ENCODE data around the gene ABHD8. TPM values are rescaled to one million over a fixed set of nuclear protein-coding genes. Genes with fewer than 3 reads are reported as not detected.

ABHD8 gene
- total and polyA plus RNA-seq, 2 of the 13 experiments (the other 11 are each of a cell fraction or from before 2014, with no cell fraction given), result 6.3 to 7.2 TPM

DNA sequence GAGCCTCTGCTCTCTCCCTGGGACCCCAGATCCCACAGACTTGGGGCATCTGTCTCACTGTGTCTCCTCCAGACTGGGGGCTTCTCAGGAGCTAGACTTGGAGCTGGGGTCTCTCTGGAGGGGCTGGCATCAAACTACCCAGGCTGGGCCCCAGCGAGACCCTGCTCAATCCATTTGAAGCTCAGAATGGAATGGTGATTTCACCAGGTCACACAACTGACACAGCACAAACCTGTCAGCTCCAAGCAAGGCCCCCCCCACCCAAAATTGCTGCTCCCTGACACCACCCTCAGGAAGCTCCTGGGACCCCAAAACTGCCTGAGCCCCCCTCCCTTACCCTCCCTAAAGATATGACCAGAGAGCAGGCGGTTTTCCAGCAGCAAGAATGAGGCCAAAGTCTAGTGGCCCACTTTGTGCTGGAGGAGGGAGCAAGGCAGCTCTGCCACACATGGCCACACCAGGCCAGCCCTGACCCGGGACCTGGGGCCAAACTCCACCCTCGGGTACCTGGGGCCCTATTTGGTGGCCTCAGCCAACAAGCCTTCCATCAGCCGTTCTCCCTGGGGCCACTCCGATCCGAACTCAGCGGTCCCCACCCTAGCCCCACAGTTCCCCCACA lies 59.9 kb downstream of the ABHD8 start (continued):
- no peak for TF ChIP-seq MTF1 (CRISPR knock-in tag; IDR thresholded peaks at IDR 0.05)
- no peak for TF ChIP-seq AGO1 (IDR thresholded peaks at IDR 0.05; ENCODE audit: low read depth, low read length, poor library complexity, severe bottlenecking)
- TF ChIP-seq IKZF1 (IDR thresholded peaks at IDR 0.05), result no peak
- TF ChIP-seq CHD2 (IDR thresholded peaks at IDR 0.05; ENCODE audit: low read depth, low read length), result no peak
- no peak; the same call in 1 of the 2 replicates for TF ChIP-seq NCOR1 (IDR thresholded peaks at IDR 0.05; ENCODE audit: borderline replicate concordance, low read length)
- no peak for TF ChIP-seq ZNF691 (CRISPR knock-in tag; IDR thresholded peaks at IDR 0.05; ENCODE audit: borderline replicate concordance, low read depth)
- no peak; the same call in 1 of the 2 replicates for TF ChIP-seq PATZ1 (CRISPR knock-in tag; IDR thresholded peaks at IDR 0.05)
- no peak for TF ChIP-seq DBP (CRISPR knock-in tag; IDR thresholded peaks at IDR 0.05; ENCODE audit: not compliant biosample characterization)
- no peak; the same call in 1 of the 2 replicates for TF ChIP-seq POLR2AphosphoS5 (IDR thresholded peaks at IDR 0.05; ENCODE audit: low read depth, low read length)
- TF ChIP-seq, protein P1, sequence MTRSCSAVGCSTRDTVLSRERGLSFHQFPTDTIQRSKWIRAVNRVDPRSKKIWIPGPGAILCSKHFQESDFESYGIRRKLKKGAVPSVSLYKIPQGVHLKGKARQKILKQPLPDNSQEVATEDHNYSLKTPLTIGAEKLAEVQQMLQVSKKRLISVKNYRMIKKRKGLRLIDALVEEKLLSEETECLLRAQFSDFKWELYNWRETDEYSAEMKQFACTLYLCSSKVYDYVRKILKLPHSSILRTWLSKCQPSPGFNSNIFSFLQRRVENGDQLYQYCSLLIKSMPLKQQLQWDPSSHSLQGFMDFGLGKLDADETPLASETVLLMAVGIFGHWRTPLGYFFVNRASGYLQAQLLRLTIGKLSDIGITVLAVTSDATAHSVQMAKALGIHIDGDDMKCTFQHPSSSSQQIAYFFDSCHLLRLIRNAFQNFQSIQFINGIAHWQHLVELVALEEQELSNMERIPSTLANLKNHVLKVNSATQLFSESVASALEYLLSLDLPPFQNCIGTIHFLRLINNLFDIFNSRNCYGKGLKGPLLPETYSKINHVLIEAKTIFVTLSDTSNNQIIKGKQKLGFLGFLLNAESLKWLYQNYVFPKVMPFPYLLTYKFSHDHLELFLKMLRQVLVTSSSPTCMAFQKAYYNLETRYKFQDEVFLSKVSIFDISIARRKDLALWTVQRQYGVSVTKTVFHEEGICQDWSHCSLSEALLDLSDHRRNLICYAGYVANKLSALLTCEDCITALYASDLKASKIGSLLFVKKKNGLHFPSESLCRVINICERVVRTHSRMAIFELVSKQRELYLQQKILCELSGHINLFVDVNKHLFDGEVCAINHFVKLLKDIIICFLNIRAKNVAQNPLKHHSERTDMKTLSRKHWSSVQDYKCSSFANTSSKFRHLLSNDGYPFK (CRISPR knock-in tag; IDR thresholded peaks at IDR 0.05; ENCODE audit: borderline replicate concordance), result no peak
- no peak for TF ChIP-seq HCFC1 (IDR thresholded peaks at IDR 0.05; ENCODE audit: low read depth, low read length)
- no peak; the same call in 1 of the 2 replicates for TF ChIP-seq ARNT2 (CRISPR knock-in tag; IDR thresholded peaks at IDR 0.05; ENCODE audit: low read depth)
- TF ChIP-seq, protein P2, sequence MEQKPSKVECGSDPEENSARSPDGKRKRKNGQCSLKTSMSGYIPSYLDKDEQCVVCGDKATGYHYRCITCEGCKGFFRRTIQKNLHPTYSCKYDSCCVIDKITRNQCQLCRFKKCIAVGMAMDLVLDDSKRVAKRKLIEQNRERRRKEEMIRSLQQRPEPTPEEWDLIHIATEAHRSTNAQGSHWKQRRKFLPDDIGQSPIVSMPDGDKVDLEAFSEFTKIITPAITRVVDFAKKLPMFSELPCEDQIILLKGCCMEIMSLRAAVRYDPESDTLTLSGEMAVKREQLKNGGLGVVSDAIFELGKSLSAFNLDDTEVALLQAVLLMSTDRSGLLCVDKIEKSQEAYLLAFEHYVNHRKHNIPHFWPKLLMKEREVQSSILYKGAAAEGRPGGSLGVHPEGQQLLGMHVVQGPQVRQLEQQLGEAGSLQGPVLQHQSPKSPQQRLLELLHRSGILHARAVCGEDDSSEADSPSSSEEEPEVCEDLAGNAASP (CRISPR knock-in tag; IDR thresholded peaks at IDR 0.05; ENCODE audit: borderline replicate concordance), result no peak
- no peak for TF ChIP-seq KDM5B (CRISPR knock-in tag; IDR thresholded peaks at IDR 0.05; ENCODE audit: borderline replicate concordance)
- TF ChIP-seq NFYC (CRISPR knock-in tag; IDR thresholded peaks at IDR 0.05), result no peak
- TF ChIP-seq RBM39 (IDR thresholded peaks at IDR 0.05; ENCODE audit: low read depth, low read length, poor library complexity, severe bottlenecking), result peak; percentile 27
- TF ChIP-seq POLR2G (IDR thresholded peaks at IDR 0.05; ENCODE audit: low read depth, low read length), result peak; percentile 53; the same call in 1 of the 2 replicates
- TF ChIP-seq, protein P3, sequence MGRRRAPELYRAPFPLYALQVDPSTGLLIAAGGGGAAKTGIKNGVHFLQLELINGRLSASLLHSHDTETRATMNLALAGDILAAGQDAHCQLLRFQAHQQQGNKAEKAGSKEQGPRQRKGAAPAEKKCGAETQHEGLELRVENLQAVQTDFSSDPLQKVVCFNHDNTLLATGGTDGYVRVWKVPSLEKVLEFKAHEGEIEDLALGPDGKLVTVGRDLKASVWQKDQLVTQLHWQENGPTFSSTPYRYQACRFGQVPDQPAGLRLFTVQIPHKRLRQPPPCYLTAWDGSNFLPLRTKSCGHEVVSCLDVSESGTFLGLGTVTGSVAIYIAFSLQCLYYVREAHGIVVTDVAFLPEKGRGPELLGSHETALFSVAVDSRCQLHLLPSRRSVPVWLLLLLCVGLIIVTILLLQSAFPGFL (CRISPR knock-in tag; IDR thresholded peaks at IDR 0.05), result no peak
- TF ChIP-seq NR2F1 (CRISPR knock-in tag; IDR thresholded peaks at IDR 0.05), result no peak; a peak in 1 of 4 replicates
- no peak for TF ChIP-seq KDM6A (CRISPR knock-in tag; IDR thresholded peaks at IDR 0.05; ENCODE audit: low read depth)
